Mesendoderm (in vitro differentiated cells): Measurements from ENCODE around the gene ZCCHC4.
A peak's percentile ranks its signal among the peaks of the same experiment; 100 is the strongest.

ENCODE experiments used
- DNase-seq: peaks from one replicate; pipeline ENCODE4 v3.0.0; 2013
- H2AK5ac ChIP-seq: 2 replicates; pipeline ENCODE4 v1.6.1; 2013; ENCODE audit warnings: low read length, inconsistent platforms
- H2BK120ac ChIP-seq: 2 replicates; pipeline ENCODE4 v1.6.1; 2013; ENCODE audit warnings: low read depth, mild to moderate bottlenecking, low read length, moderate library complexity, mixed read lengths
- H2BK15ac ChIP-seq: replicated peaks from 2 replicates; pipeline ENCODE4 v1.6.1; 2013; ENCODE audit warnings: low read depth, mild to moderate bottlenecking, moderate library complexity
- H2BK5ac ChIP-seq: 2 replicates; pipeline ENCODE4 v1.6.1; 2013; ENCODE audit warnings: low read length, inconsistent platforms
- H3K18ac ChIP-seq: 2 replicates; pipeline ENCODE4 v1.6.1; 2013; ENCODE audit warnings: mild to moderate bottlenecking, low read length, mixed read lengths
- H3K23ac ChIP-seq: one replicate; pipeline ENCODE4 v1.6.1; 2013; ENCODE audit warnings: low read length
- H3K27ac ChIP-seq: 2 replicates; pipeline ENCODE4 v1.5.1; 2013; ENCODE audit warnings: low read depth, mild to moderate bottlenecking, inconsistent platforms, low read length, moderate library complexity
- H3K27me3 ChIP-seq: 2 replicates; pipeline ENCODE4 v1.6.1; 2013; ENCODE audit warnings: low read length, control low read depth, mild to moderate bottlenecking, inconsistent platforms; ENCODE audit not compliant: insufficient read depth, poor library complexity
- H3K36me3 ChIP-seq: 2 replicates; pipeline ENCODE4 v1.6.1; 2013; ENCODE audit warnings: low read length, inconsistent platforms; ENCODE audit not compliant: control insufficient read depth, insufficient read depth
- H3K4ac ChIP-seq: one replicate; pipeline ENCODE4 v1.6.1; 2013; ENCODE audit warnings: low read depth, mild to moderate bottlenecking, low read length, moderate library complexity
- H3K4me1 ChIP-seq: 2 replicates; pipeline ENCODE4 v1.6.1; 2013; ENCODE audit warnings: low read depth, low read length, inconsistent platforms; ENCODE audit not compliant: control insufficient read depth
- H3K4me2 ChIP-seq: 2 replicates; pipeline ENCODE4 v1.6.1; 2013; ENCODE audit warnings: low read length
- H3K4me3 ChIP-seq: 2 replicates; pipeline ENCODE4 v1.5.1; 2013; ENCODE audit warnings: mild to moderate bottlenecking, low read length
- H3K56ac ChIP-seq: one replicate; pipeline ENCODE4 v1.6.1; 2013; ENCODE audit warnings: low read length
- H3K79me1 ChIP-seq: 2 replicates; pipeline ENCODE4 v1.6.1; 2013; ENCODE audit warnings: low read length, inconsistent platforms
- H3K79me2 ChIP-seq: 2 replicates; pipeline ENCODE4 v1.6.1; 2013; ENCODE audit warnings: mild to moderate bottlenecking, low read length; ENCODE audit not compliant: control insufficient read depth, insufficient read depth
- H3K9ac ChIP-seq: 2 replicates; pipeline ENCODE4 v1.6.1; 2013; ENCODE audit warnings: low read length, inconsistent platforms
- H4K5ac ChIP-seq: one replicate; pipeline ENCODE4 v1.6.1; 2013; ENCODE audit warnings: low read length
- H4K8ac ChIP-seq: one replicate; pipeline ENCODE4 v1.6.1; 2013; ENCODE audit warnings: low read depth, mild to moderate bottlenecking, control low read depth, low read length, moderate library complexity
- WGBS: extraction: QIAGEN DNeasy Blood & Tissue Kit; methylation state at CpG from one replicate; pipeline ENCODE4 v1.1.7; 2013; ENCODE audit warnings: low lambda C conversion rate, missing lambda C conversion rate; ENCODE audit not compliant: insufficient coverage; ENCODE audit errors: extremely low coverage; 5-methylcytosine and 5-hydroxymethylcytosine counted together

ZCCHC4 gene

DNA sequence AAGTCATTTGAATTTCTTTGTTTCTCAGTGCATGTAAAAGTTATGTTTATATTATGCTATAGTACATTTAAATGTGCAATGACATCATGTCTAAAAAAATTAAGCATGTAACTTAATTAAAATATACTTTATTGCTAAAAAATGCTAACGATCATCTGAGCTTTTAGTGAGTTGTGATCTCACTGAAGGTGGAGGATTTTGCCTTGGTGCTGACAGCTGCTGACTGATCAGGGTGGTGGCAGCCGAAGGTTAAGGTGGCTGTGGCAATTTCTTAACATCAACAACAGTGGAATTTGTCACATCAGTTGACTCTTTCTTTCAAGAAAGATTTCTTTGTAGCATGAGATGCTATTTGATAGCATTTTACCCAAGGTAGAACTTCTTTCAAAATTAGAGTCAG, 71.1 kb downstream of the ZCCHC4 start:
- Histone ChIP-seq H2AK5ac (no peak overlapping the region), H3K4me1 (peaks cover 2% of the 10 kb centered on the region), H3K27me3 (peaks cover 2% of the 10 kb centered on the region), H2BK15ac (no peak overlapping the region), H3K4me2 (no peak overlapping the region), H3K56ac (no peak overlapping the region), H3K27ac (no peak overlapping the region), H4K8ac (no peak overlapping the region), H3K4ac (no peak overlapping the region), H3K79me2 (peaks cover 7% of the 10 kb centered on the region), H3K4me3 (no peak overlapping the region), H3K36me3 (peaks cover 4% of the 10 kb centered on the region), H3K9ac (no peak overlapping the region), H3K18ac (no peak overlapping the region), H3K23ac (no peak overlapping the region), H4K5ac (no peak overlapping the region), H3K79me1 (peaks cover 8% of the 10 kb centered on the region), H2BK5ac (no peak overlapping the region), H2BK120ac (no peak overlapping the region)
- no peak for DNase-seq
- no CpG with 5 or more reads among the region's 2 CpGs for WGBS

DNA sequence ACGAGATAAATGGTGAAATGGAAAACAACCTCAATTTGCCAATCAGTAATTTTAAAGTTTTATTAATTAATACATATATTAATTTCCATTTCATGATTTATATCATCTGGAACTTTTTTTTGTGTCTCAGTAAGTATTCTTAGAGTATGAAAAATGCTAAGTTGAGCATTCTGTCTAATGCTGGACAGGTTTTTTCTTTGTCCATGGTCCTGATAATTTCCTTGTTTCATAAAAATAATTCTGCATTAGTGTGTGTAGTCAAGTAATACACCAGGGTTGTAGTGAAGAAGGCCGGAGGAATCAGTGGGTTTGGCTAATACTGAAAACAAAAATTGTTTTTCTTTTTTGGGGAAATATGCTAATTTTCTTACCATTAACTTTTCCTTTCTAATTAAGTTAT, 74.4 kb downstream of the ZCCHC4 start:
- WGBS = no CpG with 5 or more reads among the region's 2 CpGs
- no peaks in the 10 kb centered on the region for H3K36me3 ChIP-seq
- H3K27ac ChIP-seq = no peak overlapping the region

DNA sequence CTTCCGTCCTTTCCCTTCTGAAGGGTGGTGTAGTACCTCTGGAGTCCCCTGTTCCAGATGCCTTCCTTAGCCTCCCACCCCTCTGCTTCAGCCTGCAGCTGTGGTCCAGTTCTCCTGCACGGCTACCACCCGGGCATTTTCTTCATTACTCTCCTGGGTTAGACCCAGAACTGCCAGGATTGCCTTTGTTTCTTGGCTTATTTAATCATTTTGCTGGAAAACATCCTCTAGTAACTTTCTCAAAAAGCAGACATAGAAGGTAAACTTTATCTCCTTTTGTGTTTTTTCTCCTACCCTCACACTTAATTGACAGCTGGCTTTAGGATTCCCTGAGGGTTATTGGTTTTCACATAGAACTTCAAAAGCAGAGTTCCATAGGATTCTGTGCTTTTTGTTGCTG, 84.7 kb downstream of the ZCCHC4 start:
- Histone ChIP-seq H3K4me2 (no peak overlapping the region), H2BK15ac (no peak overlapping the region), H3K4me1 (no peaks in the 10 kb centered on the region), H3K36me3 (peaks cover 16% of the 10 kb centered on the region), H3K27ac (no peak overlapping the region), H3K18ac (no peak overlapping the region), H3K79me2 (no peaks in the 10 kb centered on the region), H3K56ac (no peak overlapping the region), H2BK5ac (no peak overlapping the region), H3K23ac (no peak overlapping the region), H4K8ac (no peak overlapping the region), H3K9ac (no peak overlapping the region), H3K27me3 (no peaks in the 10 kb centered on the region), H3K4me3 (no peak overlapping the region), H3K4ac (no peak overlapping the region), H2AK5ac (no peak overlapping the region), H4K5ac (no peak overlapping the region), H3K79me1 (no peaks in the 10 kb centered on the region), H2BK120ac (no peak overlapping the region)
- no CpG with 5 or more reads among the region's 3 CpGs for WGBS
- DNase-seq = no peak

More for the DNA sequence above, 74.4 kb downstream of the ZCCHC4 start:
- Histone ChIP-seq H3K4me3 (no peak overlapping the region), H3K79me2 (no peaks in the 10 kb centered on the region), H3K56ac (no peak overlapping the region), H2BK120ac (no peak overlapping the region), H2AK5ac (no peak overlapping the region), H3K4me1 (no peaks in the 10 kb centered on the region), H2BK5ac (no peak overlapping the region), H3K9ac (no peak overlapping the region), H3K4ac (no peak overlapping the region), H3K27me3 (no peaks in the 10 kb centered on the region), H4K5ac (no peak overlapping the region), H4K8ac (no peak overlapping the region), H2BK15ac (no peak overlapping the region), H3K4me2 (no peak overlapping the region), H3K23ac (no peak overlapping the region), H3K79me1 (no peaks in the 10 kb centered on the region), H3K18ac (no peak overlapping the region)
- DNase-seq = no peak

DNA sequence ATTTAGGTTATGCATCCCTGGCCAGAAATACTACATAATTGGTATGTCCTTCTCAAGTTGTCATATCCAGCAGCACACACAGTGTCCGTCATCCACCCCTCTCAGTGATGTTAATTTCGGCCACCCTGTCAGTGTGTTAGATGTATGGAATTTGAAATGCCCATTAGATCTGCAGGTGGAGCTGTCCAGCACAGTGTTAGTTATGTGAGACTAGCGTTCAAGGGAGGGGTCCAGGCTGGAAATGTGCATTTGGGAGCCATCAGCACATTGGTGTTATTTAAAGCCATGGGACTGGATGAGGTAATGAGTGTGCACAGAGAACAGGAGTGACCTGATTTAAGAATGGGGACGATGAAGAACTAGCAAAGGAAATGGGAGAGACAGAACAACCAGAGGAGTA, 86.9 kb downstream of the ZCCHC4 start:
- no peak overlapping the region for H3K4ac ChIP-seq
- H3K4me2 ChIP-seq = no peak overlapping the region
- DNase-seq = no peak
- H3K4me1 ChIP-seq = no peaks in the 10 kb centered on the region
- no peaks in the 10 kb centered on the region for H3K79me1 ChIP-seq
- H2BK15ac ChIP-seq = no peak overlapping the region
- H4K8ac ChIP-seq = no peak overlapping the region
- H3K36me3 ChIP-seq = peaks cover 14% of the 10 kb centered on the region
- no peak overlapping the region for H2BK120ac ChIP-seq
- H3K56ac ChIP-seq = no peak overlapping the region
- H3K4me3 ChIP-seq = no peak overlapping the region
- H3K23ac ChIP-seq = no peak overlapping the region
- H3K18ac ChIP-seq = no peak overlapping the region
- H2BK5ac ChIP-seq = no peak overlapping the region
- no CpG with 5 or more reads among the region's 4 CpGs for WGBS
- no peak overlapping the region for H4K5ac ChIP-seq
- no peaks in the 10 kb centered on the region for H3K27me3 ChIP-seq
- H3K9ac ChIP-seq = no peak overlapping the region
- H2AK5ac ChIP-seq = no peak overlapping the region
- H3K27ac ChIP-seq = no peak overlapping the region
- no peaks in the 10 kb centered on the region for H3K79me2 ChIP-seq

DNA sequence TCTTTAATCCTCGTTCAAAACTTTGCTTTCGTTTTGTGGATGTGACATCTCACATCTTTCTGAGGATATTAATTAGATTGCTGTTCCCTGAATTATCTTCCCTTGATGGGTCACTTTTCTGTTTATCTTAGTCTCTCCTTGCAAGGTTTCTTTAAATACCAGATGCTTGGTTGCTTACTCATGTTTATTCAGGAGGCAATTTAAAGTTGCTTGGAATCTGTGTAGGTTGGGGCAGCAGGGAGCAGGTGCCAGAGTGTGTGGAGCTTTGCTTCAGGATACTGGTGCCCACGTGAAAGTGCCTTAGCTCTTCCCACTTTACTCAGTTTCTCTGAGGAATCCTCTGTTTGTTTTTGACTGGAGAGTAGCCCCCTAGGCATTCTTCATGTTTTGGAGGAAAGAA, 88.5 kb downstream of the ZCCHC4 start:
- H3K18ac ChIP-seq = no peak overlapping the region
- H3K27me3 ChIP-seq = no peaks in the 10 kb centered on the region
- no peak overlapping the region for H3K4me3 ChIP-seq
- no peak overlapping the region for H3K27ac ChIP-seq
- peaks cover 8% of the 10 kb centered on the region for H3K36me3 ChIP-seq
- no peak overlapping the region for H2BK15ac ChIP-seq
- no peak overlapping the region for H3K4ac ChIP-seq
- H3K23ac ChIP-seq = no peak overlapping the region
- no peak overlapping the region for H2AK5ac ChIP-seq
- no peak overlapping the region for H3K9ac ChIP-seq
- no peak overlapping the region for H3K56ac ChIP-seq
- H3K4me2 ChIP-seq = no peak overlapping the region
- DNase-seq = peak; percentile 1
- no peak overlapping the region for H4K5ac ChIP-seq
- H3K79me2 ChIP-seq = no peaks in the 10 kb centered on the region
- no peaks in the 10 kb centered on the region for H3K4me1 ChIP-seq
- WGBS = no CpG with 5 or more reads among the region's 3 CpGs
- H3K79me1 ChIP-seq = no peaks in the 10 kb centered on the region
- no peak overlapping the region for H4K8ac ChIP-seq
- H2BK120ac ChIP-seq = no peak overlapping the region
- H2BK5ac ChIP-seq = no peak overlapping the region

DNA sequence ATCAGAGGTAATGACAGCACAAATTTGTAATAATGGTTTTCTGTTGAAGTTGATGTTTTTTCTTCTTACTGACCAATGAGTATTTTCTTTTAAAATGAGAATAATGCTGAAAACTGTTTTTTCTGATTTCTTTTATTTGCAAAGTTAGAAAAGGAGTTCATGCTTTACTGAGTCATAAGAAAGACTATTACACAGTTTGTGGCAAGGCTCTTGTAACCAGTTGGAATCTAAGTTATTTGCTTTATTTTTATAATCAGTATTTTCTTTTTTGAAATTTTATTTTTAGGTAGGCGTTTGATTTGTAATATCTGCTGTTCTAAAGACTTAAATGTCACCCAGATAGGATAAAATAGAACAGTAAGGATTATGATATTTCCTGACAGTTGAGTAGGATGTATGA, 89.9 kb downstream of the ZCCHC4 start:
- H4K5ac ChIP-seq = no peak overlapping the region
- no peak overlapping the region for H3K4me2 ChIP-seq
- no peak overlapping the region for H3K4ac ChIP-seq
- H3K79me2 ChIP-seq = no peaks in the 10 kb centered on the region
- H2BK120ac ChIP-seq = no peak overlapping the region
- H3K23ac ChIP-seq = no peak overlapping the region
- H3K56ac ChIP-seq = no peak overlapping the region
- H3K27me3 ChIP-seq = no peaks in the 10 kb centered on the region
- H3K9ac ChIP-seq = no peak overlapping the region
- H3K4me3 ChIP-seq = no peak overlapping the region
- H3K36me3 ChIP-seq = peaks cover 6% of the 10 kb centered on the region
- no peak overlapping the region for H2BK5ac ChIP-seq
- no peak overlapping the region for H4K8ac ChIP-seq
- H2AK5ac ChIP-seq = no peak overlapping the region
- no peaks in the 10 kb centered on the region for H3K79me1 ChIP-seq
- no peak for DNase-seq
- H3K4me1 ChIP-seq = no peaks in the 10 kb centered on the region
- no peak overlapping the region for H2BK15ac ChIP-seq
- H3K18ac ChIP-seq = no peak overlapping the region
- no peak overlapping the region for H3K27ac ChIP-seq
- no CpG with 5 or more reads among the region's 1 CpG for WGBS
